Neural cell (in vitro differentiated cells): ENCODE data around the gene GORASP2. TPM values are rescaled to one million over a fixed set of nuclear protein-coding genes. Genes with fewer than 3 reads are reported as not detected.

ENCODE experiments used
- H2AFZ ChIP-seq: fragments of 200-600, 300-800 bp; sonication (generic), shearing (Covaris generic); 2 replicates; pipeline ENCODE4 v1.6.0; 2014; ENCODE audit warnings: low read depth, mild to moderate bottlenecking, antibody characterized with exemption, low read length, moderate library complexity
- H3F3A ChIP-seq: fragments of 200-600 bp; shearing (Covaris generic); 2 replicates; pipeline ENCODE4 v1.6.1; 2016; ENCODE audit warnings: mild to moderate bottlenecking, moderate library complexity, mixed read lengths, antibody characterized with exemption, low read length; ENCODE audit not compliant: insufficient read depth, poor library complexity, severe bottlenecking
- H3K27ac ChIP-seq: fragments of 200-600, 300-800 bp; sonication (generic), shearing (Covaris generic); 2 replicates; pipeline ENCODE4 v1.5.1; 2014; ENCODE audit warnings: mild to moderate bottlenecking, low read length, moderate library complexity
- H3K27me3 ChIP-seq: fragments of 300-800, 200-600 bp; sonication (generic), shearing (Covaris generic); 2 replicates; pipeline ENCODE4 v1.6.0; 2014; ENCODE audit warnings: mild to moderate bottlenecking, low read depth, low read length, moderate library complexity; ENCODE audit not compliant: insufficient read depth
- H3K36me3 ChIP-seq: fragments of 300-800, 200-600 bp; sonication (generic), shearing (Covaris generic); 2 replicates; pipeline ENCODE4 v1.5.1; 2014; ENCODE audit warnings: mild to moderate bottlenecking, antibody characterized with exemption, low read length, moderate library complexity; ENCODE audit not compliant: insufficient read depth
- H3K4me2 ChIP-seq: fragments of 300-800, 200-600 bp; sonication (generic), shearing (Covaris generic); 2 replicates; pipeline ENCODE4 v1.6.0; 2014; ENCODE audit warnings: mild to moderate bottlenecking, low read length
- H3K4me3 ChIP-seq: fragments of 300-800, 200-600 bp; sonication (generic), shearing (Covaris generic); 2 replicates; pipeline ENCODE4 v1.5.1; 2014; ENCODE audit warnings: mild to moderate bottlenecking, low read length, moderate library complexity
- H3K79me2 ChIP-seq: fragments of 200-600 bp; shearing (Covaris generic); replicated peaks from 2 replicates; pipeline ENCODE4 v1.6.0; 2014; ENCODE audit warnings: mild to moderate bottlenecking, low read length, moderate library complexity; ENCODE audit not compliant: insufficient read depth
- H3K9ac ChIP-seq: fragments of 300-800, 200-600 bp; sonication (generic), shearing (Covaris generic); 2 replicates; pipeline ENCODE4 v1.6.1; 2016; ENCODE audit warnings: mild to moderate bottlenecking, low read length, mixed read lengths
- H3K9me2 ChIP-seq: fragments of 200-600 bp; shearing (Covaris generic); 2 replicates; pipeline ENCODE4 v1.6.1; 2016; ENCODE audit warnings: mild to moderate bottlenecking, low read length, mixed read lengths; ENCODE audit not compliant: insufficient read depth
- H3K9me3 ChIP-seq: fragments of 200-600, 300-800 bp; sonication (generic), shearing (Covaris generic); 2 replicates; pipeline ENCODE4 v1.6.1; 2016; ENCODE audit warnings: mild to moderate bottlenecking, mixed run types, low read length, moderate library complexity, mixed read lengths
- H4K20me1 ChIP-seq: fragments of 200-600 bp; shearing (Covaris generic); 2 replicates; pipeline ENCODE4 v1.6.1; 2016; ENCODE audit warnings: mild to moderate bottlenecking, mixed run types; ENCODE audit not compliant: insufficient read depth
- EP300 ChIP-seq: fragments of 450-650 bp; conservative IDR thresholded peaks from 2 replicates; pipeline ENCODE4 v1.6.1; 2014; ENCODE audit warnings: antibody characterized with exemption, mild to moderate bottlenecking, moderate library complexity; ENCODE audit not compliant: poor library complexity, severe bottlenecking
- EZH2 ChIP-seq: fragments of 200-600, 300-800 bp; shearing (Covaris generic), sonication (generic); IDR thresholded peaks from 2 replicates; pipeline ENCODE4 v1.6.1; 2014; ENCODE audit warnings: antibody characterized with exemption, low read length, borderline replicate concordance, mild to moderate bottlenecking; ENCODE audit not compliant: insufficient read depth, poor library complexity, severe bottlenecking
- MXI1 ChIP-seq: fragments of 450-650 bp; conservative IDR thresholded peaks from 2 replicates; pipeline ENCODE4 v1.6.1; 2014; ENCODE audit warnings: antibody characterized with exemption, mild to moderate bottlenecking; ENCODE audit not compliant: poor library complexity, severe bottlenecking
- POLR2AphosphoS5 ChIP-seq: IDR thresholded peaks from 2 replicates; pipeline ENCODE4 v1.6.1; 2012
- RAD21 ChIP-seq: fragments of 450-650 bp; conservative IDR thresholded peaks from 2 replicates; pipeline ENCODE4 v1.6.1; 2014; ENCODE audit warnings: antibody characterized with exemption, mild to moderate bottlenecking, moderate library complexity
- SMC3 ChIP-seq: fragments of 450-650 bp; conservative IDR thresholded peaks from 2 replicates; pipeline ENCODE4 v1.6.1; 2014; ENCODE audit warnings: antibody characterized with exemption, mild to moderate bottlenecking, moderate library complexity; ENCODE audit not compliant: poor library complexity
- TAF1 ChIP-seq: IDR thresholded peaks from 2 replicates; pipeline ENCODE4 v1.6.1; 2012; ENCODE audit warnings: low read depth
- polyA plus RNA-seq: library from polyadenylated mRNA; depleted of rRNA; stranded (reverse); fragments of >200 nt; gene quantifications from 2 replicates; pipeline ENCODE4 v1.2.3, GENCODE V29; 2014
- TF ChIP-seq, protein P1 (sequence below): IDR thresholded peaks from 2 replicates; pipeline ENCODE4 v1.6.1; 2012; ENCODE audit warnings: borderline replicate concordance
- TF ChIP-seq, protein P2 (sequence below): fragments of 450-650 bp; IDR thresholded peaks from 2 replicates; pipeline ENCODE4 v1.5.1; 2014; ENCODE audit warnings: antibody characterized with exemption, mild to moderate bottlenecking, moderate library complexity; ENCODE audit not compliant: poor library complexity, severe bottlenecking

GORASP2 gene
- polyA plus RNA-seq, 1 donor from 2014 or later = 20.4 TPM

DNA sequence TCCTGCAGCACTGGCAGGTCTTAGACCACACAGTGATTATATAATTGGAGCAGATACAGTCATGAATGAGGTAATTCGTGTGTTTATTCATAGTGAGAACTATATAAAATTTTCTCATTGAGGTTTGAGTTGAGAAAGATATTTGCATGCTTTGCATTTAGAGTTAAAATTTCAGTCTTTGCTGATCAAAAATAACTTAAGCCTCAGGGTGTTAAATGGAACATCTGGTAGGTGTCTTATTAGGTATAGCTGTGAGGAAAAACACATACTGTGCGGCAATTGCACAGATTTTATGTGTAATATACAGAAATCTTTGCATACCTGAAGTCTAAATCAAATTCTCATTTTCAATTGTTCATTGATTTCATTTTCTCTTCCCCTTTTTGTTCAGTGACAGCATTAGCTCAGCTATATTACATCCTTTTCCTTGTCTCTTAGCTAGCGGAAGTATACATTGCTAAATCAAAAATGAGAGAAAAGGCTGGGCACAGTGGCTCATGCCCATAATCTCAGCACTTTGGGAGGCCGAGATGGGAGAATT is 21.2 kb downstream of the GORASP2 start:
- Histone ChIP-seq H4K20me1 (no peaks in the 10 kb centered on the region), H3K9me2 (no peaks in the 10 kb centered on the region), H3K9me3 (no peaks in the 10 kb centered on the region), H3K9ac (no peak overlapping the region), H3K36me3 (peaks cover 8% of the 10 kb centered on the region), H3K27ac (no peak overlapping the region), H3F3A (no peaks in the 10 kb centered on the region), H3K79me2 (peaks cover 21% of the 10 kb centered on the region), H3K4me2 (no peak overlapping the region), H3K4me3 (no peak overlapping the region), H3K27me3 (no peaks in the 10 kb centered on the region), H2AFZ (no peak overlapping the region)
- TF ChIP-seq, protein P1, sequence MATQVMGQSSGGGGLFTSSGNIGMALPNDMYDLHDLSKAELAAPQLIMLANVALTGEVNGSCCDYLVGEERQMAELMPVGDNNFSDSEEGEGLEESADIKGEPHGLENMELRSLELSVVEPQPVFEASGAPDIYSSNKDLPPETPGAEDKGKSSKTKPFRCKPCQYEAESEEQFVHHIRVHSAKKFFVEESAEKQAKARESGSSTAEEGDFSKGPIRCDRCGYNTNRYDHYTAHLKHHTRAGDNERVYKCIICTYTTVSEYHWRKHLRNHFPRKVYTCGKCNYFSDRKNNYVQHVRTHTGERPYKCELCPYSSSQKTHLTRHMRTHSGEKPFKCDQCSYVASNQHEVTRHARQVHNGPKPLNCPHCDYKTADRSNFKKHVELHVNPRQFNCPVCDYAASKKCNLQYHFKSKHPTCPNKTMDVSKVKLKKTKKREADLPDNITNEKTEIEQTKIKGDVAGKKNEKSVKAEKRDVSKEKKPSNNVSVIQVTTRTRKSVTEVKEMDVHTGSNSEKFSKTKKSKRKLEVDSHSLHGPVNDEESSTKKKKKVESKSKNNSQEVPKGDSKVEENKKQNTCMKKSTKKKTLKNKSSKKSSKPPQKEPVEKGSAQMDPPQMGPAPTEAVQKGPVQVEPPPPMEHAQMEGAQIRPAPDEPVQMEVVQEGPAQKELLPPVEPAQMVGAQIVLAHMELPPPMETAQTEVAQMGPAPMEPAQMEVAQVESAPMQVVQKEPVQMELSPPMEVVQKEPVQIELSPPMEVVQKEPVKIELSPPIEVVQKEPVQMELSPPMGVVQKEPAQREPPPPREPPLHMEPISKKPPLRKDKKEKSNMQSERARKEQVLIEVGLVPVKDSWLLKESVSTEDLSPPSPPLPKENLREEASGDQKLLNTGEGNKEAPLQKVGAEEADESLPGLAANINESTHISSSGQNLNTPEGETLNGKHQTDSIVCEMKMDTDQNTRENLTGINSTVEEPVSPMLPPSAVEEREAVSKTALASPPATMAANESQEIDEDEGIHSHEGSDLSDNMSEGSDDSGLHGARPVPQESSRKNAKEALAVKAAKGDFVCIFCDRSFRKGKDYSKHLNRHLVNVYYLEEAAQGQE = no peak
- TF ChIP-seq EZH2 = no peak
- TF ChIP-seq, protein P2, sequence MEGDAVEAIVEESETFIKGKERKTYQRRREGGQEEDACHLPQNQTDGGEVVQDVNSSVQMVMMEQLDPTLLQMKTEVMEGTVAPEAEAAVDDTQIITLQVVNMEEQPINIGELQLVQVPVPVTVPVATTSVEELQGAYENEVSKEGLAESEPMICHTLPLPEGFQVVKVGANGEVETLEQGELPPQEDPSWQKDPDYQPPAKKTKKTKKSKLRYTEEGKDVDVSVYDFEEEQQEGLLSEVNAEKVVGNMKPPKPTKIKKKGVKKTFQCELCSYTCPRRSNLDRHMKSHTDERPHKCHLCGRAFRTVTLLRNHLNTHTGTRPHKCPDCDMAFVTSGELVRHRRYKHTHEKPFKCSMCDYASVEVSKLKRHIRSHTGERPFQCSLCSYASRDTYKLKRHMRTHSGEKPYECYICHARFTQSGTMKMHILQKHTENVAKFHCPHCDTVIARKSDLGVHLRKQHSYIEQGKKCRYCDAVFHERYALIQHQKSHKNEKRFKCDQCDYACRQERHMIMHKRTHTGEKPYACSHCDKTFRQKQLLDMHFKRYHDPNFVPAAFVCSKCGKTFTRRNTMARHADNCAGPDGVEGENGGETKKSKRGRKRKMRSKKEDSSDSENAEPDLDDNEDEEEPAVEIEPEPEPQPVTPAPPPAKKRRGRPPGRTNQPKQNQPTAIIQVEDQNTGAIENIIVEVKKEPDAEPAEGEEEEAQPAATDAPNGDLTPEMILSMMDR = no peak
- no peak for TF ChIP-seq RAD21
- no peak for TF ChIP-seq SMC3
- TF ChIP-seq TAF1 = no peak
- no peak for TF ChIP-seq EP300

DNA sequence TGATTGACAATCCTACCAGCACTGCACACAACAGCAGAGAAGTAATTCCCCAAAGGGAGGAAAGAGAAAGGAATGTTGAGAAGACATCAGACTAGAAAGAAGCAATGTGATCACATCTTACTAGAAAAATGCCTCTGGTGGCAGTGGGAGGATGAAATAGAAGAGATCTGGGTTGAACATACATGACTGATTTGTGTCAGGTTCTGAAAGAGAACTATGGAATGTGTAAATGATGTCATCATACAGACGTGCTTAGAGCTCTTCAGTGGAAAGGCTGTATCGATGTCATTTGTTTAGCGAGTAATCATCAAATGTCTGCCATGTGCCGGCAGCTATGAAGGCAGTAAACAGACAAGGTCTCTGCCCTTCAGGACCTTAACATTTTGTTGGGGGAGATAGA is 24.9 kb downstream of the GORASP2 start:
- Histone ChIP-seq H4K20me1 (no peaks in the 10 kb centered on the region), H3K9ac (no peak overlapping the region), H3F3A (no peaks in the 10 kb centered on the region), H3K4me2 (no peak overlapping the region), H2AFZ (no peak overlapping the region), H3K9me2 (no peaks in the 10 kb centered on the region), H3K79me2 (no peaks in the 10 kb centered on the region), H3K4me3 (no peak overlapping the region), H3K27me3 (no peaks in the 10 kb centered on the region), H3K9me3 (no peaks in the 10 kb centered on the region), H3K27ac (no peak overlapping the region), H3K36me3 (peaks cover 8% of the 10 kb centered on the region)
- TF ChIP-seq MXI1 (no peak), TAF1 (no peak), POLR2AphosphoS5 (no peak), EP300 (no peak), RAD21 (no peak), SMC3 (no peak), EZH2 (no peak)
- TF ChIP-seq, protein P2 = no peak
- TF ChIP-seq, protein P1 = no peak
